Smooth muscle cell (in vitro differentiated cells): ENCODE data around the gene FARP1. TPM values are rescaled to one million over a fixed set of nuclear protein-coding genes. Genes with fewer than 3 reads are reported as not detected.
A peak's percentile ranks its signal among the peaks of the same experiment; 100 is the strongest.

Experiments
- DNase-seq: peaks from one replicate; lab custom pipeline; 2025; ENCODE audit not compliant: unreplicated experiment; lab: John Stamatoyannopoulos, UW
- H2AFZ ChIP-seq: fragments of 200-600 bp; sonication (generic); 2 replicates; pipeline ENCODE4 v1.6.0; 2016; ENCODE audit warnings: antibody characterized with exemption, low read depth, mild to moderate bottlenecking
- H3F3A ChIP-seq: fragments of 200-600 bp; sonication (generic); 2 replicates; pipeline ENCODE4 v1.6.0; 2017; ENCODE audit warnings: antibody characterized with exemption, low read depth
- H3K27ac ChIP-seq: fragments of 200-600 bp; sonication (generic); 2 replicates; pipeline ENCODE4 v1.5.1; 2016; ENCODE audit warnings: low read depth, mild to moderate bottlenecking
- H3K27me3 ChIP-seq: fragments of 200-600 bp; sonication (generic); 2 replicates; pipeline ENCODE4 v1.6.1; 2016; ENCODE audit warnings: low read depth, mild to moderate bottlenecking
- H3K36me3 ChIP-seq: fragments of 200-600 bp; sonication (generic); 2 replicates; pipeline ENCODE4 v1.5.1; 2016; ENCODE audit warnings: low read depth
- H3K4me1 ChIP-seq: fragments of 200-600 bp; sonication (generic); 2 replicates; pipeline ENCODE4 v1.5.1; 2016; ENCODE audit warnings: low read depth
- H3K4me2 ChIP-seq: fragments of 200-600 bp; sonication (generic); 2 replicates; pipeline ENCODE4 v1.6.0; 2016; ENCODE audit warnings: mild to moderate bottlenecking
- H3K4me3 ChIP-seq: fragments of 200-600 bp; sonication (generic); 2 replicates; pipeline ENCODE4 v1.5.1; 2016; ENCODE audit warnings: mild to moderate bottlenecking
- H3K79me2 ChIP-seq: fragments of 200-600 bp; sonication (generic); 2 replicates; pipeline ENCODE4 v1.6.0; 2016; ENCODE audit warnings: low read depth, mild to moderate bottlenecking
- H3K9ac ChIP-seq: fragments of 200-600 bp; sonication (generic); 2 replicates; pipeline ENCODE4 v1.6.0; 2016; ENCODE audit warnings: low read depth
- H3K9me3 ChIP-seq: fragments of 200-600 bp; sonication (generic); replicated peaks from 2 replicates; pipeline ENCODE4 v1.5.1; 2016; ENCODE audit warnings: low read depth
- H4K20me1 ChIP-seq: fragments of 200-600 bp; sonication (generic); 2 replicates; pipeline ENCODE4 v1.6.0; 2016; ENCODE audit warnings: low read depth
- WGBS: methylation state at CpG from one replicate; pipeline ENCODE4 v1.1.7; 2016; ENCODE audit warnings: low lambda C conversion rate; 5-methylcytosine and 5-hydroxymethylcytosine counted together
- polyA plus RNA-seq: library from polyadenylated mRNA; unstranded; fragments of >200 nt; fragmentation: Nextera tagmentation; extraction: Ambion mirVana; gene quantifications from 2 replicates; pipeline ENCODE4 v1.2.1, GENCODE V29; 2016
- total RNA-seq: library from RNA; depleted of rRNA; stranded (reverse); fragments of >200 nt; gene quantifications from 2 replicates; pipeline ENCODE4 v1.2.3, GENCODE V29; 2014
- TF ChIP-seq, protein P1 (sequence below): fragments of 200-600 bp; sonication (generic); IDR thresholded peaks from 2 replicates; pipeline ENCODE4 v1.5.1; 2017; ENCODE audit warnings: borderline replicate concordance, mild to moderate bottlenecking, antibody characterized with exemption; ENCODE audit not compliant: insufficient read depth, poor library complexity, severe bottlenecking

FARP1 gene
- total and polyA plus RNA-seq, 2 experiments from 2014 or later, result 59.4 to 104 TPM

DNA sequence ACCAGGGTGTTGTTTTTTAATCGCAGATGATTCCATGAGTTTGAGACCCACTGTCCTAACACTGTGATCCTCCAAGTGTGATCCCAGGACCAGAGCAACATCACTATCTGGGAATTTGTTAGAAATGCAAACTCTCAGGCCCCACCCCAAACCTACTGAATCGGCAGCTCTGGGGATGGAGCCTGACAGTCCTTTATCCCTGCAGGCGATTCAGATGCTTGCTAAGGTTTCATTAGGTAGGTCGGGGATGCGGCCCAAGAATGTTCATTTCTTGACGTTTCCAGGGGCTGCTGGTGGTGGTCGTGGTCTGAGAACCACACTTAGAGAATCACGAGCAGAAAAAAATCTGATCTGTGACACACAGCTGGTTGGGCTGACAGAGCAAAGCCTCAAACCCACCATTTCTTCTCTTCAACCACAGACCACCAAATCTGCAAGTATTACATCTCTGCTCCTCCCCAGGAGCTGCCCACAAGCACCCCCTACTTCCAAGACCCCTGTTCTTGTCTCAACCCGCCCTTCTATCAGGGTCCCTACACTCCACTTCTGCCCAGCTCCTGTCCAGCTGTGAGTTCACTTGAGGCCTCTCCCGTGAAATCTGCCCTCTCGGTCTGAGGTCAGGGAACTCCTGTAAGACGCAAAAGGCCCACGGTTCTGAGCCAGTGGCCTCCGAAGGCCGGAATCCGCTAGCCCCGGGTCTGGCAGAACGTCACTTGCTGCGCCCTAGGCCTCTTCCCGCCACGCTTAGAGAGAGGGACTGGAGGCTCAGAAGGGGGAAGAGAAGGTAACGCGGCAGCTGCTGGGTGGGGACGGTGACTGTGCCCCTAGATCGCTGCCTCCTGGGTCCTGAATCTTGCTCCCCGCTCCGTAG lies 1.1 kb upstream of the FARP1 start:
- whole genome bisulfite sequencing, result 27% methylated on average over 27 of the region's 27 CpGs
- H3K27ac ChIP-seq, result no peak overlapping the region

DNA sequence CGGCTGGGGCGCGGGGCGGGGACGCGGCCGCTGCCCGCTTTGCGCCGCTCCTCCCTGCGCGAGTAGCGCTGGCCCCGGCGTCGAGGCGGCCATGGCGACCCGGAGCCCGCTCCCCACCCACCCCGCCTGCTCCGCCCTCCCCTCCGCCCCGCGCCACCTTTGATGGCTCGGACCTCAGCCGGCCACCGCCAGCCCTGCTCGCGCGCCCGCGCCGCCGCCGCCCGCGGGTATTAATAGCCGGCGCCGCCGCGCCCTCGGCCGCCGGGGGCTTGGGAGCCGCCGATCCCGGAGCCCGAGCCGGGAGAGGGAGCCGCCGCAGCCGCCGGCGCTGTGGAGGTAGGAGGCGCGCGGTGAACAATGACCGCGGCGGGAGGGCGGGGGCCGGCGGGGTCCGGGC lies 261 bp downstream of the FARP1 start:
- Histone ChIP-seq H3K79me2 (peaks cover 45% of the 10 kb centered on the region), H3K9ac (no peak overlapping the region), H3K36me3 (no peaks in the 10 kb centered on the region), H4K20me1 (peaks cover 39% of the 10 kb centered on the region), H3F3A (peaks cover 19% of the 10 kb centered on the region), H2AFZ (no peak overlapping the region), H3K4me2 (peak overlapping the region; percentile 98), H3K27ac (no peak overlapping the region), H3K4me3 (peak overlapping the region; percentile 84), H3K4me1 (peaks cover 24% of the 10 kb centered on the region), H3K27me3 (no peaks in the 10 kb centered on the region), H3K9me3 (no peaks in the 10 kb centered on the region)
- 0% methylated on average over 3 of the region's 66 CpGs for WGBS
- peak; percentile 41 for DNase-seq
- TF ChIP-seq, protein P1, sequence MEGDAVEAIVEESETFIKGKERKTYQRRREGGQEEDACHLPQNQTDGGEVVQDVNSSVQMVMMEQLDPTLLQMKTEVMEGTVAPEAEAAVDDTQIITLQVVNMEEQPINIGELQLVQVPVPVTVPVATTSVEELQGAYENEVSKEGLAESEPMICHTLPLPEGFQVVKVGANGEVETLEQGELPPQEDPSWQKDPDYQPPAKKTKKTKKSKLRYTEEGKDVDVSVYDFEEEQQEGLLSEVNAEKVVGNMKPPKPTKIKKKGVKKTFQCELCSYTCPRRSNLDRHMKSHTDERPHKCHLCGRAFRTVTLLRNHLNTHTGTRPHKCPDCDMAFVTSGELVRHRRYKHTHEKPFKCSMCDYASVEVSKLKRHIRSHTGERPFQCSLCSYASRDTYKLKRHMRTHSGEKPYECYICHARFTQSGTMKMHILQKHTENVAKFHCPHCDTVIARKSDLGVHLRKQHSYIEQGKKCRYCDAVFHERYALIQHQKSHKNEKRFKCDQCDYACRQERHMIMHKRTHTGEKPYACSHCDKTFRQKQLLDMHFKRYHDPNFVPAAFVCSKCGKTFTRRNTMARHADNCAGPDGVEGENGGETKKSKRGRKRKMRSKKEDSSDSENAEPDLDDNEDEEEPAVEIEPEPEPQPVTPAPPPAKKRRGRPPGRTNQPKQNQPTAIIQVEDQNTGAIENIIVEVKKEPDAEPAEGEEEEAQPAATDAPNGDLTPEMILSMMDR, result no peak

More for the DNA sequence above, 1.1 kb upstream of the FARP1 start:
- Histone ChIP-seq H4K20me1 (peaks cover 25% of the 10 kb centered on the region), H3K9me3 (no peaks in the 10 kb centered on the region), H3K79me2 (peaks cover 31% of the 10 kb centered on the region), H3K36me3 (no peaks in the 10 kb centered on the region), H3K4me3 (peak overlapping the region; percentile 84), H3F3A (peaks cover 19% of the 10 kb centered on the region), H3K4me1 (peaks cover 17% of the 10 kb centered on the region), H3K9ac (no peak overlapping the region), H3K4me2 (peak overlapping the region; percentile 97), H3K27me3 (no peaks in the 10 kb centered on the region), H2AFZ (peak overlapping the region; percentile 92)
- DNase-seq, result no peak
- TF ChIP-seq, protein P1, result no peak

DNA sequence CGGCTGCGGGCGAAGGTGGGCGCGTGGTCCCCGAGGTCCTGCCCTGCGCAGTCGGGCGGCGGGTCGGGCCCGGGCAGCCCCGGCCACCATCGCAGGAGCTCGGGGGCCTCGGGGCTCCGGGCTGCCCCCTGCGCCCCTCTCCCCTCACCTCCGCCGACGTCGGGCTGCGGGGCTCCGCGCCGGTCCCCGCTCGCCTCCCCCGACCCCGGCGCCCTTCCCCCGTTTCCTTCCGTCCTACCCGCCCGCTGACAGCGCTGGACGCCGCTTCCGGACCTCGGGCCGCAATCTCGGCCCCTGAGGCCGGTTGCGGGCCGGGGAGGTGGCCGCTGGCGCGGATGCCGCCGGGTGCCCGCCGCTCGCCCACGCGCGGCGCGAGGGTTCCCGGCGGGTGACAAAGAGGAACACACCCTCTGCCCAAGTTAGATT lies 720 bp downstream of the FARP1 start:
- Histone ChIP-seq H3F3A (peaks cover 19% of the 10 kb centered on the region), H3K36me3 (no peaks in the 10 kb centered on the region), H3K27me3 (no peaks in the 10 kb centered on the region), H3K79me2 (peaks cover 50% of the 10 kb centered on the region), H2AFZ (peak overlapping the region; percentile 75), H3K4me1 (peaks cover 24% of the 10 kb centered on the region), H4K20me1 (peaks cover 44% of the 10 kb centered on the region), H3K9me3 (no peaks in the 10 kb centered on the region), H3K9ac (peak overlapping the region; percentile 81), H3K4me3 (peak overlapping the region; percentile 84), H3K4me2 (peak overlapping the region; percentile 98), H3K27ac (peak overlapping the region; percentile 73)
- TF ChIP-seq, protein P1, result no peak
- under 1% methylated on average over 28 of the region's 60 CpGs for WGBS
- no peak for DNase-seq
